ENCODE measurements around the gene ERC2.

GRCh38 chr3:56303487-56303886, 164.8 kb downstream of the ERC2 start:
- no peak for TF ChIP-seq POLR2A (IDR thresholded peaks at IDR 0.05)
- TF ChIP-seq, protein P1, sequence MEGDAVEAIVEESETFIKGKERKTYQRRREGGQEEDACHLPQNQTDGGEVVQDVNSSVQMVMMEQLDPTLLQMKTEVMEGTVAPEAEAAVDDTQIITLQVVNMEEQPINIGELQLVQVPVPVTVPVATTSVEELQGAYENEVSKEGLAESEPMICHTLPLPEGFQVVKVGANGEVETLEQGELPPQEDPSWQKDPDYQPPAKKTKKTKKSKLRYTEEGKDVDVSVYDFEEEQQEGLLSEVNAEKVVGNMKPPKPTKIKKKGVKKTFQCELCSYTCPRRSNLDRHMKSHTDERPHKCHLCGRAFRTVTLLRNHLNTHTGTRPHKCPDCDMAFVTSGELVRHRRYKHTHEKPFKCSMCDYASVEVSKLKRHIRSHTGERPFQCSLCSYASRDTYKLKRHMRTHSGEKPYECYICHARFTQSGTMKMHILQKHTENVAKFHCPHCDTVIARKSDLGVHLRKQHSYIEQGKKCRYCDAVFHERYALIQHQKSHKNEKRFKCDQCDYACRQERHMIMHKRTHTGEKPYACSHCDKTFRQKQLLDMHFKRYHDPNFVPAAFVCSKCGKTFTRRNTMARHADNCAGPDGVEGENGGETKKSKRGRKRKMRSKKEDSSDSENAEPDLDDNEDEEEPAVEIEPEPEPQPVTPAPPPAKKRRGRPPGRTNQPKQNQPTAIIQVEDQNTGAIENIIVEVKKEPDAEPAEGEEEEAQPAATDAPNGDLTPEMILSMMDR (IDR thresholded peaks at IDR 0.05) = peak in 10 of 12 donors; percentile 11 to 58 (median 34)

All from heart left ventricle (tissue), 13 donors.